Amniotic stem cell (primary cell): ENCODE measurements around the gene CFAP74.

Experiments used
- DNase-seq: peaks from one replicate; lab custom pipeline; 2025; lab: John Stamatoyannopoulos, UW

The CFAP74 gene

GRCh38 chr1:2003541-2004131, at the start of gene CFAP74:
Gene CFAP74 (minus strand): TSS chr1:2003786. CDS start chr1:1990956, 12,830 bp downstream.
- DNase-seq = no peak

GRCh38 chr1:2053217-2053616, 49.6 kb upstream of the CFAP74 start:
- no peak for DNase-seq

- DNase-seq = no peak
These were observed 49.2 kb upstream of the CFAP74 start for GRCh38 chr1:2052756-2053155.

GRCh38 chr1:2052054-2052679, 48.6 kb upstream of the CFAP74 start:
- DNase-seq = no peak

- no peak for DNase-seq
These were observed 47.5 kb upstream of the CFAP74 start for GRCh38 chr1:2050793-2051682.

GRCh38 chr1:2050461-2050792, 46.8 kb upstream of the CFAP74 start:
- DNase-seq = no peak

- no peak for DNase-seq
These were observed 46.3 kb upstream of the CFAP74 start, which contains the start of gene PRKCZ for GRCh38 chr1:2049718-2050431. Gene PRKCZ (plus strand): TSS chr1:2050411. CDS start chr1:2050631, 220 bp downstream.

- DNase-seq = no peak
These were observed 45.7 kb upstream of the CFAP74 start for GRCh38 chr1:2049225-2049717.

- no peak for DNase-seq
These were observed 44.5 kb upstream of the CFAP74 start for GRCh38 chr1:2047749-2048729.

- DNase-seq = no peak
These were observed 43.6 kb upstream of the CFAP74 start for GRCh38 chr1:2046953-2047748.

- no peak for DNase-seq
These were observed 42.8 kb upstream of the CFAP74 start for GRCh38 chr1:2046174-2046917.

- no peak for DNase-seq
These were observed 42.0 kb upstream of the CFAP74 start for GRCh38 chr1:2045468-2046173.

GRCh38 chr1:2044510-2045319, 41.1 kb upstream of the CFAP74 start:
- DNase-seq = peak; percentile 36

- DNase-seq = no peak
These were observed 40.3 kb upstream of the CFAP74 start for GRCh38 chr1:2043886-2044285.

GRCh38 chr1:2042830-2043773, 39.5 kb upstream of the CFAP74 start:
- DNase-seq = no peak

GRCh38 chr1:2041887-2042286, 38.3 kb upstream of the CFAP74 start:
- no peak for DNase-seq

- no peak for DNase-seq
These were observed 37.7 kb upstream of the CFAP74 start for GRCh38 chr1:2041305-2041704.
